Measurements from ENCODE around the gene PTPRT. TPM values are rescaled to one million over a fixed set of nuclear protein-coding genes. Genes with fewer than 3 reads are reported as not detected.

PTPRT gene
- total RNA-seq, 1 experiment from 2014 or later: not detected

DNA sequence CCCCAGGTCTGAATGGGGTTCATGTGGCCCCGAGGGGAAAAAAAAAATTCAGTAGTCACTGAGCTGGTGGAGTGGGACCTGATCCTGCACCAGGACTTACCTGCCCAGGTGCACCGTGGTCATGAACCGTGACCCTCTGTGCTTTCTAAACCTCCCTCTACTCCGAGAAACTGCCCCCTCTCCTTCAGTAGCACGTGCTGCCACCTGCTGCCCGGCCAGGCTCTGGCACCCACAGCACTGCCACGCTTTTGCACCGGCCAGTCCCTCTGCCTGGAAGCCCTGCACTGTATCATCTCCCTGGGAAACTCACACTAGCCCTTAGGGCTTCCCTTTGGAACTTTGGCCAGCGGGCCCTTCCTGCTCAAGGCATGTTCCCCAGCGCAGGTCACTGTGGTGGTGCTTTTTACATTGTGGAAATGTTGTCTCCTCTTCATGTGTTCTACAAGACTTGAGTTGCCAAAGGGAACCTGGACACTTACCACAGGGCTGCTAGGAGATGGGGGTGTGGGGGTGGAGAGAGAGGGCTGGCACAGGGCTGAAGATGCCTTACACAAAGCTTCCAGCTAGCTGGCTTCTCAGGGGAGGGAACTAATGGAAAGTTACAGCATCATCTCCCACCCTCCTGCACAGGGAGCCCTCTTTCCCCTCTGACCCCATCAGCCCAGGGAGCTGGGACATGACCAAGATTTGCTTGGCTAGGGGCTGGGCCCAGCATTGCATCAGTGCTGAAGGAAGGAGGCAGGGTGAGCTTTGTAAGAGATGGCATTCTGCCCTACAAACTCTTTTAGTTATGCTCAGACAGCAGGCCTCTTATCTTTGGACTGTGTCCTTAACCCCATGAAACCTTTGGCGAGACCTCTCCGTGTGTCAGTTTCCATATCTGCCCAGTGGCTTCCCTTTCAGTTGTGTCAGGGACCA lies 2.5 kb upstream of the PTPRT start (continued):
- TF ChIP-seq SRF (IDR thresholded peaks at IDR 0.05; ENCODE audit: low read depth): no peak
- peak; percentile 34 for TF ChIP-seq RAD21 (IDR thresholded peaks at IDR 0.05; ENCODE audit: low read depth)

DNA sequence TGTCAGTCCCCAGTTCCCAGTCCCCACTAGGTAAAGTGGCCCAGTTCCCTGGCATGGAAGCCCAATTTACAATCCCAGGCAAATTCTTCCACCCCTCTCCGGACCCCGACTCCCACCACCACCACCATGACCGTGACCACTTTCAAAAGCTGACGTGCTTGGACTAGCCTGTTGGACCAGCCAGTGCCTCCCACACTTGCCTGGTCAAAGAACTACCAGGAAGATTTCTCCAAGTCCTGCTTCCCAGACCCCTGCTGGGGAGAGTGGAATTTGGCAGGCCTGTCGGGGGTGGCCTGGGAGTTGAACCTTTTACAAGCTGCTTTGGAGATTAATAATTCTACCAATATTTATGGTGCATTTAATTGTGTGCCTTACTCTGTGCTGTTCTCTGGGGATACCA lies 1.4 kb upstream of the PTPRT start:
- no peak for DNase-seq (ENCODE audit: low read depth, low spot score)
- Histone ChIP-seq H3K27me3 (ENCODE audit: insufficient read depth, low read length) (no peaks in the 10 kb centered on the region; the same call in 1 of the 2 replicates), H3K9me2 (ENCODE audit: insufficient read depth) (no peaks in the 10 kb centered on the region), H3K36me3 (ENCODE audit: control insufficient read depth in 1 of 2, insufficient read depth in 2 of 2, low read length in 2 of 2) (no peaks in the 10 kb centered on the region), H3K9me3 (ENCODE audit: control insufficient read depth in 1 of 2, insufficient read depth in 1 of 2, low read depth in 1 of 2, low read length in 2 of 2) (no peaks in the 10 kb centered on the region), H3K79me2 (ENCODE audit: insufficient read depth, low read length) (no peaks in the 10 kb centered on the region), H3K27ac (ENCODE audit: low read depth, low read length) (no peak overlapping the region), H4K20me1 (ENCODE audit: insufficient read depth) (no peaks in the 10 kb centered on the region), H3K4me3 (replicated peaks in 1 of 2; ENCODE audit: low read depth in 1 of 2, low read length in 2 of 2) (no peak overlapping the region), H3K9ac (ENCODE audit: low read length) (no peak overlapping the region), H2AFZ (ENCODE audit: low read depth, low read length, poor library complexity, severe bottlenecking) (no peak overlapping the region), H3K4me2 (ENCODE audit: low read length) (no peak overlapping the region), H3K4me1 (ENCODE audit: control insufficient read depth in 1 of 2, insufficient read depth in 2 of 2, low read length in 2 of 2) (no peaks in the 10 kb centered on the region)
- TF ChIP-seq RAD21 (IDR thresholded peaks at IDR 0.05; ENCODE audit: low read depth) (no peak), YY1 (IDR thresholded peaks at IDR 0.05; ENCODE audit: extremely low read depth, insufficient replicate concordance, low read depth, low read length) (no peak)
- TF ChIP-seq, protein P1, sequence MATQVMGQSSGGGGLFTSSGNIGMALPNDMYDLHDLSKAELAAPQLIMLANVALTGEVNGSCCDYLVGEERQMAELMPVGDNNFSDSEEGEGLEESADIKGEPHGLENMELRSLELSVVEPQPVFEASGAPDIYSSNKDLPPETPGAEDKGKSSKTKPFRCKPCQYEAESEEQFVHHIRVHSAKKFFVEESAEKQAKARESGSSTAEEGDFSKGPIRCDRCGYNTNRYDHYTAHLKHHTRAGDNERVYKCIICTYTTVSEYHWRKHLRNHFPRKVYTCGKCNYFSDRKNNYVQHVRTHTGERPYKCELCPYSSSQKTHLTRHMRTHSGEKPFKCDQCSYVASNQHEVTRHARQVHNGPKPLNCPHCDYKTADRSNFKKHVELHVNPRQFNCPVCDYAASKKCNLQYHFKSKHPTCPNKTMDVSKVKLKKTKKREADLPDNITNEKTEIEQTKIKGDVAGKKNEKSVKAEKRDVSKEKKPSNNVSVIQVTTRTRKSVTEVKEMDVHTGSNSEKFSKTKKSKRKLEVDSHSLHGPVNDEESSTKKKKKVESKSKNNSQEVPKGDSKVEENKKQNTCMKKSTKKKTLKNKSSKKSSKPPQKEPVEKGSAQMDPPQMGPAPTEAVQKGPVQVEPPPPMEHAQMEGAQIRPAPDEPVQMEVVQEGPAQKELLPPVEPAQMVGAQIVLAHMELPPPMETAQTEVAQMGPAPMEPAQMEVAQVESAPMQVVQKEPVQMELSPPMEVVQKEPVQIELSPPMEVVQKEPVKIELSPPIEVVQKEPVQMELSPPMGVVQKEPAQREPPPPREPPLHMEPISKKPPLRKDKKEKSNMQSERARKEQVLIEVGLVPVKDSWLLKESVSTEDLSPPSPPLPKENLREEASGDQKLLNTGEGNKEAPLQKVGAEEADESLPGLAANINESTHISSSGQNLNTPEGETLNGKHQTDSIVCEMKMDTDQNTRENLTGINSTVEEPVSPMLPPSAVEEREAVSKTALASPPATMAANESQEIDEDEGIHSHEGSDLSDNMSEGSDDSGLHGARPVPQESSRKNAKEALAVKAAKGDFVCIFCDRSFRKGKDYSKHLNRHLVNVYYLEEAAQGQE (IDR thresholded peaks at IDR 0.05; ENCODE audit: low read depth): no peak
- TF ChIP-seq, protein P2, sequence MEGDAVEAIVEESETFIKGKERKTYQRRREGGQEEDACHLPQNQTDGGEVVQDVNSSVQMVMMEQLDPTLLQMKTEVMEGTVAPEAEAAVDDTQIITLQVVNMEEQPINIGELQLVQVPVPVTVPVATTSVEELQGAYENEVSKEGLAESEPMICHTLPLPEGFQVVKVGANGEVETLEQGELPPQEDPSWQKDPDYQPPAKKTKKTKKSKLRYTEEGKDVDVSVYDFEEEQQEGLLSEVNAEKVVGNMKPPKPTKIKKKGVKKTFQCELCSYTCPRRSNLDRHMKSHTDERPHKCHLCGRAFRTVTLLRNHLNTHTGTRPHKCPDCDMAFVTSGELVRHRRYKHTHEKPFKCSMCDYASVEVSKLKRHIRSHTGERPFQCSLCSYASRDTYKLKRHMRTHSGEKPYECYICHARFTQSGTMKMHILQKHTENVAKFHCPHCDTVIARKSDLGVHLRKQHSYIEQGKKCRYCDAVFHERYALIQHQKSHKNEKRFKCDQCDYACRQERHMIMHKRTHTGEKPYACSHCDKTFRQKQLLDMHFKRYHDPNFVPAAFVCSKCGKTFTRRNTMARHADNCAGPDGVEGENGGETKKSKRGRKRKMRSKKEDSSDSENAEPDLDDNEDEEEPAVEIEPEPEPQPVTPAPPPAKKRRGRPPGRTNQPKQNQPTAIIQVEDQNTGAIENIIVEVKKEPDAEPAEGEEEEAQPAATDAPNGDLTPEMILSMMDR (IDR thresholded peaks at IDR 0.05 in 2 of 3, conservative IDR thresholded peaks at IDR 0.05 in 1 of 3; ENCODE audit: borderline replicate concordance in 1 of 3, insufficient read depth in 1 of 3, low read depth in 2 of 3, low read length in 2 of 3): 0 out of 6 replicates have a peak, but pooled peaks of 1 of the 3 experiments have one; percentile 3
- ATAC-seq: no peak
- intact Hi-C loops (cut with micrococcal nuclease): loop anchor here (5.0 kb wide), 1 partner anchor 216 kb away; no protein-coding TSS in a partner anchor
- ChIA-PET POLR2A (no interaction called here), CTCF (interaction anchor here (1.1 kb wide), 1 partner anchor 1493 kb away, joined by 3 read pairs; no protein-coding TSS in a partner anchor), RAD21 (ENCODE audit: low non-redundant PET in 1 of 2, low total read pairs in 2 of 2, uncharacterized antibody in 2 of 2, unreplicated experiment in 2 of 2) (no interaction called here)
- no TSS peak for BruUV-seq (replicated peaks)

Data from HCT116 (cell line).